PC-3 (cell line): ENCODE data around the gene SOST.

Experiments used
- EZH2 ChIP-seq: fragments of 300-600 bp; sonication (generic); IDR thresholded peaks from one replicate; pipeline ENCODE4 v1.6.1; 2017; ENCODE audit warnings: antibody characterized with exemption, mild to moderate bottlenecking, low read length; ENCODE audit not compliant: unreplicated experiment
- EZH2phosphoT487 ChIP-seq: fragments of 300-600 bp; sonication (generic); IDR thresholded peaks from 2 replicates; pipeline ENCODE4 v1.6.1; 2018; ENCODE audit warnings: mild to moderate bottlenecking, antibody characterized with exemption, low read length, borderline replicate concordance
- TF ChIP-seq, protein P1 (sequence below): fragments of 300-600 bp; sonication (generic); conservative IDR thresholded peaks from 2 replicates; pipeline ENCODE4 v1.5.1; 2017; ENCODE audit warnings: antibody characterized with exemption, low read depth, mild to moderate bottlenecking, low read length

- TF ChIP-seq, protein P1, sequence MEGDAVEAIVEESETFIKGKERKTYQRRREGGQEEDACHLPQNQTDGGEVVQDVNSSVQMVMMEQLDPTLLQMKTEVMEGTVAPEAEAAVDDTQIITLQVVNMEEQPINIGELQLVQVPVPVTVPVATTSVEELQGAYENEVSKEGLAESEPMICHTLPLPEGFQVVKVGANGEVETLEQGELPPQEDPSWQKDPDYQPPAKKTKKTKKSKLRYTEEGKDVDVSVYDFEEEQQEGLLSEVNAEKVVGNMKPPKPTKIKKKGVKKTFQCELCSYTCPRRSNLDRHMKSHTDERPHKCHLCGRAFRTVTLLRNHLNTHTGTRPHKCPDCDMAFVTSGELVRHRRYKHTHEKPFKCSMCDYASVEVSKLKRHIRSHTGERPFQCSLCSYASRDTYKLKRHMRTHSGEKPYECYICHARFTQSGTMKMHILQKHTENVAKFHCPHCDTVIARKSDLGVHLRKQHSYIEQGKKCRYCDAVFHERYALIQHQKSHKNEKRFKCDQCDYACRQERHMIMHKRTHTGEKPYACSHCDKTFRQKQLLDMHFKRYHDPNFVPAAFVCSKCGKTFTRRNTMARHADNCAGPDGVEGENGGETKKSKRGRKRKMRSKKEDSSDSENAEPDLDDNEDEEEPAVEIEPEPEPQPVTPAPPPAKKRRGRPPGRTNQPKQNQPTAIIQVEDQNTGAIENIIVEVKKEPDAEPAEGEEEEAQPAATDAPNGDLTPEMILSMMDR: no peak
- no peak for TF ChIP-seq EZH2
- no peak for TF ChIP-seq EZH2phosphoT487
These were observed 22.2 kb downstream of the SOST start for GRCh38 chr17:43736389-43736788.
